ENCODE results near the gene DYNLRB2.

The DYNLRB2 gene

GRCh38 chr16:80552277-80552676 is 11.5 kb downstream of the DYNLRB2 start:
- no peak for DNase-seq (ENCODE audit: low spot score)

GRCh38 chr16:80554033-80554432 is 13.2 kb downstream of the DYNLRB2 start:
- no peak for DNase-seq (ENCODE audit: low spot score)

- no peak for DNase-seq (ENCODE audit: low spot score)
Observed at GRCh38 chr16:80556481-80556880, 15.7 kb downstream of the DYNLRB2 start.

GRCh38 chr16:80557037-80557436 is 16.2 kb downstream of the DYNLRB2 start:
- DNase-seq (ENCODE audit: low spot score): no peak

GRCh38 chr16:80559369-80559768 is 18.6 kb downstream of the DYNLRB2 start:
- DNase-seq (ENCODE audit: low spot score): no peak

GRCh38 chr16:80563066-80563465 is 22.3 kb downstream of the DYNLRB2 start:
- DNase-seq (ENCODE audit: low spot score): no peak

GRCh38 chr16:80564394-80564793 is 23.6 kb downstream of the DYNLRB2 start:
- no peak for DNase-seq (ENCODE audit: low spot score)

- no peak for DNase-seq (ENCODE audit: low spot score)
Observed at GRCh38 chr16:80569440-80570105, 28.8 kb downstream of the DYNLRB2 start.

GRCh38 chr16:80570106-80570478 is 29.3 kb downstream of the DYNLRB2 start:
- no peak for DNase-seq (ENCODE audit: low spot score)

GRCh38 chr16:80573700-80574120 is 32.9 kb downstream of the DYNLRB2 start:
- no peak for DNase-seq (ENCODE audit: low spot score)

- DNase-seq (ENCODE audit: low spot score): no peak
Observed at GRCh38 chr16:80576343-80576912, 35.6 kb downstream of the DYNLRB2 start.

GRCh38 chr16:80577485-80578280 is 36.9 kb downstream of the DYNLRB2 start:
- DNase-seq (ENCODE audit: low spot score): peak; percentile 65

- DNase-seq (ENCODE audit: low spot score): no peak
Observed at GRCh38 chr16:80580109-80580832, 39.5 kb downstream of the DYNLRB2 start.

- no peak for DNase-seq (ENCODE audit: low spot score)
Observed at GRCh38 chr16:80583466-80583865, 42.7 kb downstream of the DYNLRB2 start.

GRCh38 chr16:80585764-80586163 is 45.0 kb downstream of the DYNLRB2 start:
- no peak for DNase-seq (ENCODE audit: low spot score)

- no peak for DNase-seq (ENCODE audit: low spot score)
Observed at GRCh38 chr16:80586476-80586875, 45.7 kb downstream of the DYNLRB2 start.

- no peak for DNase-seq (ENCODE audit: low spot score)
Observed at GRCh38 chr16:80587071-80587470, 46.3 kb downstream of the DYNLRB2 start.

- no peak for DNase-seq (ENCODE audit: low spot score)
Observed at GRCh38 chr16:80591071-80591915, 50.5 kb downstream of the DYNLRB2 start.

GRCh38 chr16:80592273-80592672 is 51.5 kb downstream of the DYNLRB2 start:
- no peak for DNase-seq (ENCODE audit: low spot score)

GRCh38 chr16:80594756-80595155 is 54.0 kb downstream of the DYNLRB2 start:
- no peak for DNase-seq (ENCODE audit: low spot score)

GRCh38 chr16:80596507-80597207 is 55.9 kb downstream of the DYNLRB2 start:
- DNase-seq (ENCODE audit: low spot score): no peak
